Activated naive CD4-positive, alpha-beta T cell treated with Interleukin-2 at 50 U/mL for 16 hours (primary cell): ENCODE data around the gene ETHE1.

Source experiments
- DNase-seq: peaks from one replicate; pipeline ENCODE4 v3.0.0-alpha.2; 2020

Gene ETHE1, protein sequence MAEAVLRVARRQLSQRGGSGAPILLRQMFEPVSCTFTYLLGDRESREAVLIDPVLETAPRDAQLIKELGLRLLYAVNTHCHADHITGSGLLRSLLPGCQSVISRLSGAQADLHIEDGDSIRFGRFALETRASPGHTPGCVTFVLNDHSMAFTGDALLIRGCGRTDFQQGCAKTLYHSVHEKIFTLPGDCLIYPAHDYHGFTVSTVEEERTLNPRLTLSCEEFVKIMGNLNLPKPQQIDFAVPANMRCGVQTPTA

DNA sequence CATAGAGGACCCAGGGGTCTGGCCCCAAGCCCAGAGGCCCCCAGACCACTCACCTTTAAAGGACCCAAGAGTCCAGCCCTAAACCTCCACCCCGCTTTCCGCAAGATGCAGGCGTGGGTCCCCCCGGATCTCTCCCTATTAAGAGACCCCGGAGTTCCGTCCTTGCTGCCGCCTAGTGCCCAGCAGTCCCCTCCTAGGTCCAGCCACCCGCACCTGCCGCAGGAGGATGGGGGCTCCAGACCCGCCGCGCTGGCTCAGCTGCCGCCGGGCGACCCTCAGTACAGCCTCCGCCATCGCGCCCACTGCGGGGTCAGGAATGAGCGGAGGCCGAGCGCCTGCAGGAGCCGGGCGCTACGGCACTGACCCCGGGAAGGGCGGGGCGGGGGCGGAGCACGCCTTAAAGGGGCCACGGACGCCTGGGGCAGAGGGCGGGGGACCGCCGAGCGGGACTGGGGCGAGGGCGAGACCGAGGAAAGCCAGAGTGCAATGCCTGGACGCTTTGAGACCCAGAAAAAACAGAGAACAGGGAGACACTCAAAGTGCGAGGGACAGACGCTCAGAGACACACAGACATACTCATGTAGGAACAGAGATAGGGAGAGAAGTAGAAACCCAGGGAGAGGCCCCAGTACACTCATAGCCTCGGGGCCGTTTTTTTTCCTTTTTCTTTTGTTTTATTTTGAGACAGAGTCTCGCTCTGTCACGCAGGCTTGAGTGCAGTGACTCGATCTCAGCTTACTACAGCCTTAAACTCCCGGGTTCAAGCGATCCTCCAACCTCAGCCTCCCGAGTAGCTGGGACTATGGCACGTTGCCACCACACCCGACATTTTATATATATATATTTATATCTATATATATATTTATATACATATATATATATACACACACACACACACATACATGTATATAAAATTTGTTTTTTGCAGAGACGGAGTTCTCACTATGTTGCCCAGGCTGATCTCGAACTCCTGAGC lies at the start of gene ETHE1:
Gene ETHE1 (minus strand): TSS at position 318 of the 976 bp plus-strand sequence. CDS start 24 bp downstream, at position 294.
- peak; percentile 79 for DNase-seq

DNA sequence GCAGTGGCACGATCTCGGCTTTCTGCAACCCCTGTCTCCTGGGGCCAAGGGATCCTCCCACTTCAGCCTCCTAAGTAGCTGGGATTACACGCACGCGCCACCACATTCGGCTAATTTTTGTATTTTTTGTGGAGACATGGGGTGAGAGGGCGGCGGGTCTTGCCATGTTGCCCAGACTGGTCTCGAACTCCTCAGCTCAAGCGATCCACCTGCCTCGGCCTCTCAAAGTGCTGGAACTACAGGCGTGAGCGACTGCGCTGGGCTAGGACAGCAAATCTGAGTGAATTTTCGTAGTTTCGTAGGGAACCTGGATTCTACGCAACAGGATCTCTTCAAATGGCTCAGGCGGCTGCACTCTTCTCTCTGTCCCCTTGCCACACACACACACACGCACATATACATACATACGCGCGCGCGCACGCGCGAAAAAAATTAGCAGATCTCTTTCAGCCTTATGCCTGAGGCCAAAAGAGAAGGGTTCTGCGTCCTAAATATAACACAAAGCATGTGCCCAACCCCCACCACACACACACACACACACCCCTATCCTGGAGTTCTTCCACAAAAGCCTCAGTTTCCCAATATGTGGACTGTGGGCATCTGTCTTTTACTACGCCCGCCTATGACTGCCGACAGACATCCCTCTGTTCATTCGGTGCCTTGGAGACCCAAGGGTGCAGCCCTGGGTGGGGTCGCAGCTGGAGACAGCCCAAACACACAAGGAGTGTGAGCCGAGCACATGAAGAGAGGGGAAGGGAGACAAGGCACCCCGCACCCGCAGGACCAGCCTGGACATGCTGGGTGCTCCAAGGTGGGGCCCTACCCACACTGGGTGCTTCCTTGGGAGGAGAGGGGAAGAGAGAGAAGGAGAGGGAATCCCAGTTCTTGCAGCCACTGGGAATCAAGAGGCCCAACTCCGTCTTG lies 49.2 kb upstream of the ETHE1 start:
- no peak for DNase-seq

- peak; percentile 95 for DNase-seq
Observed at GRCh38 chr19:43575156-43575950, 48.4 kb upstream of the ETHE1 start, which contains the start of the genes PINLYP and XRCC1. PINLYP (plus strand) TSS chr19:43575801; CDS start chr19:43577192, 1,391 bp downstream. XRCC1 (minus strand) TSS chr19:43575527; CDS start chr19:43575458, 69 bp downstream.

DNA sequence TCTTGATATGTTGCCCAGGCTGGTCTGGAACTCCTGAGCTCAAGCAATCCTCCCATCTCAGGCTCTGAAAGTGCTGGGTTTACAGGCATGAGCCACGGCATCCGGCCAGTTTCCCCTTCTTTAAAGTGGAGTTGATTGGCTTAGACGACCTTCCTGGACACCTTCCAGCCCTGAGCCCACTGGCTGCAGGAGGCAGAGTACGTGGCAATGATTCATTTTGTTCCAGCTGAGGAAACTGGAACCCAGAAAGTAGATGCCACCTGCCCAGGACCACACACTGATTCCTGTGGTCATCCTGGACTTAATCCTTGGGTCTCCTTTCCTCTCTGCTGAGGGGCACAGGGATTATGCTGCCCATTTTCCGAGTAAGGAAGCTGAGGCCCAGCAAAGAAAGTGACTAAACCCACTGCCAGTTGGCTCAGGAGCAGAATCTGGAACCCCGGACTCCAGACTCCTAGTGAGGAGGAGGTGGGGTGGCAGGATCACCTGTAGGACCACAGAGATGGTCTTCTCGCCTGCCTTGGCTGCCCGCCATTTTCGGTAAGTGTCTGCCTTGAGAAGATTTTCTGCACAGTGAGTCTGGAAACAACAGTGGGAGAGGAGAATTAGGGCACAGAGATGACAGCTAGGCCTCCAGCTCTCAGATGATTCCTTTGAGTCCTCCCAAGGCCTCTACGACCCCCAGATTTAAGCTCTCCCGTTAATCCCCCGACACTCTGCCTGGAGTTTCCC lies 47.6 kb upstream of the ETHE1 start:
- no peak for DNase-seq

DNA sequence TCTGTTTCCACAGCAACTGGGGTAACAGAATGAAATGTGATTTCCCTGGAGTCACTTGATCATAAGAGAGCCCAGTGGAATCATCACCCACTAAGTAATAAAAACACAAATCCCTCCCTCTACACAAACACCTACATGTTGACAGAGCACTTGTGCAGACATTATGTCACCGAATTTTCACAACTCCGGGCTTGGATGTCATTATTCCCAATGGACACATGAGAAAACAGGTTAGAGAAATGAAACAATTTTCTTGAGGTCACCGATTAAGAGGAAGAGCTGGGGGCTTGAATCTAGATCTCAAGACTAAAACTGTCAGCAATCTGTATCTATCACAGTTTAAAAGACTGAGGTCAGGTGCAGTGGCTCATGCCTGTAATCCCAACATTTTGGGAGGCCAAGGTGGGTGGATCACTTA lies 45.2 kb upstream of the ETHE1 start:
- no peak for DNase-seq

- DNase-seq = no peak
Observed at GRCh38 chr19:43570174-43570791, 43.3 kb upstream of the ETHE1 start.

GRCh38 chr19:43569657-43570056 lies 42.7 kb upstream of the ETHE1 start:
- DNase-seq = no peak

- DNase-seq = no peak
Observed at GRCh38 chr19:43564800-43565199, 37.8 kb upstream of the ETHE1 start.

DNA sequence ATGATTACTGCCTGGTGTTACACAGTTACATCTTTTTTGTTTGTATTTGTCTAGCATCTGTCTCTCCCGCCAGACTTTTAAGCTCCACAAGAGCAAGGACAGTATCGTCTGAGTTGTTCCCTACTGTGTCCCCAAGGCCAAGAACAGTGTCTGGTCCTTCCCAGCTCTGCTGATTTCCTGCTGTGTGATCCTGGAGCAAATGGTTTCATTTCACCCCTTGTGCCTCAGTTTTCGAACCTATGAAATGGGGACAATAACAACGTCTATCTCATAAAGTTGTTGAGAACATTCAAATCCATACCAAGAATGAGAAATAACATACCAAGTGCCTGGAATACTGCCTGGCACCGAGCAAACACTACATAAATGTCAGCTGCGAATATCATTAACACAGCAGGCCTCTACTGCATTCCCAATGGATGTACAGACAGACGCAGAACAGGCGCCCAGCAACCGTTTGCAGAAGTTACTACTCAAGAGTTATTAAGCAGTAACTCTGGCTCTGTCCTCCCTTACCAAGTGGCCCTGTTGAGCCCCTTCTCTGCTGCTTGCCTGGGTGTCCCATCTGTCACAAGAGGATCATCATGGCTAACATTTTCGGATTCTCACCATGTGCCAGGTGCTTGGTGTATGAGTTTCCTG lies 36.9 kb upstream of the ETHE1 start:
- DNase-seq = no peak

DNA sequence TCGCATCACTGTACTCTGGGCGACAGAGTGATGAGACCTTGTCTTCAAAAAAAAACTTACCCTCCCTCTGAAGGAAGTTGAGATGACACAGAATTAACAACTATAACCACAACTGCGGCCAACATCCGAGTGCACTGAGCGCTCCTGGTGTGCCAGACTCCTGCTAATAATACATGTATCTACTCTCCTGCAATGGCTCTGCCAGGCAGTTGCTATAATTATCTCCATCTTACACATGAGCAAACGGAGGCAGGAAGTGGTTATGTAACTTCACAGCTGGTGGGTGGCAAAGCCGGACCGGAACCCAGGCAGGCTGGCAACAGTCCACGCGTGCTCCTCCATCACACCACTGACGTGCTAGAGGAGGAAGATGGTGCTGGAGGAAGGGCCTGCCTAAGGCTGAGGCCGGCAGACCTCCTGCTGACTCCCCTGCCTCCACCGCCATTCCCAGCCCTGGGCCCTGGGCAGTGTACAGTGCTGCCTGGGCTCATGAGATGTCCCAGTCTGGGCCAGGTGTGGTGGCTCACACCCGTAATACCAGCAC lies 35.8 kb upstream of the ETHE1 start:
- peak; percentile 70 for DNase-seq

- DNase-seq = no peak
Observed at GRCh38 chr19:43562226-43562697, 35.3 kb upstream of the ETHE1 start.

DNA sequence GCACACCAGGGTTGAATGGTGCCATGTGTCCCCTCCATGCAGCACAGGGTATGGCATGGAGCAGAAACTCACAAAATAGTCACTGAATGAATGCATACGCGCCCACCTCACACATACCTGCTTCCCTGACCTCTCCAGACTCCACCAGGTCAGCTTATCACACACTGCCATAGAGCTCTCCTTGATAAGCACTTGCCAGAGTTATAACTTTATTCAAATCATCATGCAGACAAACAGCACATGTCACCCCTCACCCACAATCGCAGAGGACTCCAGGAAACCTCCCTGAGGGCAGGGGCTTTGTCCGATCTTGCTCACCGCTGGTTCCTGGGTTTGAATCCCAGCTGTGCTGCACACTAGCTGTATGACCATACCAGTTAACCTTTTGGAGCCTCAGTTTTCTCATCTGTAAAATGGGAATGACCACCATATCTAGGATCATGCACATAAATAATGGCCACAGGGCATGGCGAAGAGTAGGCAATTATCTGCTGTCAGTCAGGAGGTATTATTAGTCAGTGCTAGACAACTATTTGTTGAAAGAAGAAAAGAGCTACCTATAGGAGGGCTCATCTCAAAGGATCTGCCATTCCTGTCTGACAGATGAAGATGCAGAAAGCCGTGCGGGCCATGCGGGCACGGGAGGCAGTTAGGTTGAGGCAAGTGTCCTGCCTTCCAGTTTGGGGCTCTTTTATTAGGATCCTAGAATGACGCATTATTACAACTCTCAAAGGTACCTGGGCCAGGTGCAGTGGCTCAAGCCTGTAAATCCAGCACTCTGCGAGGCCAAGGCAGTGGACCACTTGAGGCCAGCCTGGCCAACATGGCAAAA lies 34.4 kb upstream of the ETHE1 start:
- DNase-seq = no peak

DNA sequence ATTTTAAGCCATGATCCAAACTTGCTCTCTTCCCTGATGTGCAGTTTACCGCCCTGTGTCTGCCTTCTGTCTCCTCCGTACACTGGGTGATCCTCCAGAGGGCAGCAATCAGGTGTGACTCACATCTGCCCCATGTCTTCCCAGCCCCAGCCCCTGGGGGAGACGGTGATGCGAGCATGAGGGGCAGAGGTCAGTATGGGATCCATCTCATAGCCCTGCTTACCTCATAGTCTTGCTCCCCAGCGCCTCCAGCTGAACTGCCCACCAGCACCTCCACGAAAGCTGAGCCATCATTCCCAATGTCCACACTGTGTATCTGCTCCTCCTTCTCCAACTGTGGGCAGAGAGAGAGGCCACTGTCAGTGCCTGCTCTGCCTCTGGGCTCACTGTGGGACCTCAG lies 33.7 kb upstream of the ETHE1 start:
- DNase-seq = no peak

DNA sequence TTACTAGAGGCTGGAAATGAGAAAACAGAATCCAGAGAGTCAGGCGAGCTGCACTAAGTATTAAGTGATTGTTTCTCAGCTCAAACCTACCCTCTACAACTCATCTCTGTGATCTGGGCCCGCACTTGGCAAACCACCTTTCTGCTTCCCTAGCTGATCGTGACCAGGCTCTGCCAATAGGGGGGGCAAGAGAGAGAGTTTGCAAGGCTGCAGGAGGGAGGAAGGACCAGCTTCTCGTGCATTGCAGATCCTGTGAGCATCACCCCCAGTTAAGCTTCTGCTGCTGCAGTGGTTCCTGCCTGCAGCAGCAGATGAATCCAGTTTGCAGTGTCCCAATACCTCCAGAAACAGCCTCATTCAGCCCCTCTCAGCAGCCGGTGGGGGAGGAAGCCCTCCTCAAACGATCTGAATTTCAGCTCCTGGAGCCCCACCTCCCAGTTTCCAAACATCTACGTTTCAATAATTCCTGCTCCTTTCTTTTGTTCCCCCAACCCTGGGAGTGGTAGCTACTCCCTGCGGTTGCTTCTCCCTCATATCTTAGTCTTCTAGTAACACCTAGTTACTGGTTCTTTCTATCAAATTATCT lies 28.3 kb upstream of the ETHE1 start:
- DNase-seq = peak; percentile 82

DNA sequence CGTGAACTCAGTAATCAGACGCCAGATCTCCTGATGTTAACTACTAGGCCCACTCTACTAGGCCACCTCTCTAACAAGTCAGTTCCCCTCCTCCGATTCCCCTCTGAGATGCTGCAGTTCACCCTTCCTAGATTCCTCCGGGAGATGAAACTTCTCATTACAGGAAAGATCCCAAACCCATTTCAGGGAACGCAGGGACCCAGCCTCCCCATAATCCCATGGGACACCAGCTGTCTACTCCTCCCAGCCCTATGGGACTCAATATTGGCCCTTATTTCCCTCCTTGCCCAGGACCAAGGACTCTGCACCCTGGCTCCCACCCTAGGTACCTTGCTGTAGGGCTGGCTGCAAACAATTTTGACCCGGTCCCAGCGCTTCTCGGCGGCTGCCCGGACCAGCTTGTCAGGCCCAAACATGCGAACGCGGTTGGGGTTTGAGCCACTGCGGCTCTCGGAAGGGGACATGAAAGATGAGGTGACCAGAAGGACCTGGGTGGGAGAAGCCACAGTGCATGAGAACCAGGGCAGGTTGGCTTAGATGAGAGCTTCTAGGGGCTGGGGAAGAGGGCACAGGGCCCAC lies 27.4 kb upstream of the ETHE1 start:
- DNase-seq = no peak

DNA sequence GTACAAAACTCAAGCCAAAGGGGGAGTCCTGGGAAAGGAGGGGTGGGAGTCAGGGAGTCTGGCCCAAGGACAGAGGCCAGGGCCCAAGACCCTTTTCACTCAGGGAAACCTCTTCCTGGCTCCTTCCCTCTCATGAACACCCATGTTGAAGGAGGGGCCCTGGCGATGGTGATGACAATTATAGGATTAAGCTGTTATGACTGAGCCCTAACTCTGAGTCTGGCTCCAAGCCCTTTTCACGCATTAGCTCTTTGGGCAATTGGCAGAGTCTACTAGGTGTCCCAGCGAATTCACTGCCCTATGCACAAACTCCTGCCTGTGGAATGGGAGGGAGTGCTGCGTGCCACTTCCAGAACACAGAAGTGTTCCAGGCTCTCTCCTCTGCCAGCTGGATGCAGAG lies 26.7 kb upstream of the ETHE1 start:
- no peak for DNase-seq

DNA sequence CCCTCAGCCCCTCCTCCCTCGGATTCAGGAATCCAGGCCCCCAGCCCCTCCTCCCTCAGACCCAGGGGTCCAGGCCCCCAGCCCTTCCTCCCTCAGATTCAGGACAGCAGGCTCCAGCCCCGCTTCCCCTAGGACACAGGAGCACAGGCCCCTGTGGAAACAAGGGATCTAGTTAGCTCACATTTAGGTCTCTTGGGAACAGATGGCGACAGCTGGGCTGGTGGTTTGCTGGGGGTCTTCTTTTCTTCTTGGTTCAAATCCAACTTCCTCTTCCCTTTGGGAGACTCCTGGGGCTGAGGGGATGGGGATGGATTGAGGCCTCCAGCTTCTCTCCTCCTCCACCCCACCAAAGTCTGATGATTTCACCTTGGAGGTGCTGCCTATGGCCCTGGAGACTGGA lies 25.6 kb upstream of the ETHE1 start:
- no peak for DNase-seq

DNA sequence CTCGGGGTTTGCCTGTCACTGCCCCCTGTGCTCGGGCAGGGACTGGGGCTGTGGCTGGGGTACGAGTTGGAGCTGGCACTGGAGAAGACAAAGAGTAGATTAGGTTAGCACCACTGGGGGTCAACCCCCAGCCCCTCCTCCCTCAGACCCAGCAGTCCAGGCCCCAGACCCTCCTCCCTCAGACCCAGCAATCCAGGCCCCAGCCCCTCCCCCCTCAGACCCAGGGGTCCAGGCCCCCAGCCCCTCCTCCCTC lies 25.1 kb upstream of the ETHE1 start:
- no peak for DNase-seq
